RKO (cell line): ENCODE results near the gene PYCR2.

Experiments used
- DNase-seq: peaks from one replicate; pipeline ENCODE4 v3.0.0-alpha.2; 2016; ENCODE audit warnings: low spot score

The PYCR2 gene

DNA sequence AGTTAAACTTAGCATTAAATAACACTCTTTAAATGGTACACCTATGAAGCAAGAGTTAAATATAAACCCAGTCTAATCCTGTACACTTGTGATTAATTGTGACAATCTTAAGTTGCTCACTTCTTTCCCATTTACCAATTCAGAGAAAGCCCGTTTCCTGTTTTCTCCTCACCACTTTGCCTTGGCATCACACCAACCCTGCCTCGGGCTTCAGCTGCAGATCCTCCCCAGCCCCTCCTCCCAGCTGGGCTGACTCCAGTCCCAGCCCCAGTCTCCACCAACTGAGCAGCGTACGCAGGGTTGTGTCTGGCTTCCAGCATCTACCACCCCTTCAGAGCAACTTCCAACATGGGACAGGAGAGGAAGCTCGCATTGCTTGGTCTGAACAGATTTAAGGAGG lies 4.1 kb downstream of the PYCR2 start:
- no peak for DNase-seq

DNA sequence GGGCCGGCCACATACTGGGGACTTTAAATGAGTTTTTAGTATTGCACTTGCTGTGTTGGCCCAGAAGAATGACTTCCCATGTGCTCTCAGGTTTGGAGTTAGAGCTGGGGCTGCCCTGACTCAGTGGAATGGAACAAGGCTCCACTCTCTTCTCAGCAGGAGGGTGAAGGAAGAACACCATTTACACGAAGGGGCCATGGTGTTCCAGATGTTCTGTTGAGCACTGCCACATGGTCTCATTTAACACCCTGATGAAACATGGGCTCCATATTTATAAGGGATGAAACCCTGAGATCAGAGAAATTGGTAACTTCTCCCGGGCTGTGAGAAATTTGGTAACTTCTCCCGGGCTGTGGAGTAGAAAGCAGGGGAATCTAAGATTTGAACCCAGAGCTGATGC lies 5.8 kb downstream of the PYCR2 start:
- DNase-seq = no peak

DNA sequence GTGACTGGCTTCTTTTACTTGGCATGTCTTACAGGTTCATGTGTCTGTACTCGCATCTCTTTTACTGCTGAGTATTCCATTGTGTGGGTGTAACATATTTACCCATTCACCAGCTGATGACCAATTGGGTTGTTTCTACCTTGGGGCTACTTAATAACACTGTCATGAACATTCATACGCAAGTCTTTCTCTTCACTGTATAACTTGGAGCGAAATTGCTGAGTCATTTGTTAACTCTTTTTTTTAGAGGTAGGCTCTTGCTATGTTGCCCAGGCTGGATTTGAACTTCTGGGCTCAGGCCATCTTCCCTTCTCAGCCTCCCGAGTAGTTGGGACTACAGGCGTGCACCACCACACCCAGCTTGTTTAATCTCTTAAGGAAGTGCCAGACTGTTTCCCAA lies 6.5 kb downstream of the PYCR2 start:
- no peak for DNase-seq

DNA sequence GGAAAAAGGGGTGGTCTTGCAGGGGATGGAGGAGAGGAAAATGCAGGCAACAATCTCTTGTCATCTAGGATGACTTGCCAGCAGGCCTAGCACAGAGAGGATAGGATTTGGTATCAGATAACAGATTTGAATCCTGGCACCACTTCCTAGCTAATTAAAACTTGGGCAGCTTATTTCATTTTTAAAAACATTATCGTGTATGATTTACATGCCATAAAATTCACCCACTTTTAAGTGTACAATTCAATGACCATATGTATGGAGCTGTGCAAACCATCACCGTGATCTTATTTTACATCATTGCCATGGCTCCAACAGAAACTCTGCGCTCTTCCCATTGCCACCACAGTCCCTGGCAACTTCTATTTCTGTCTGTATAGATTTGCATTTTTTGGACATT lies 6.9 kb downstream of the PYCR2 start:
- DNase-seq = no peak

DNA sequence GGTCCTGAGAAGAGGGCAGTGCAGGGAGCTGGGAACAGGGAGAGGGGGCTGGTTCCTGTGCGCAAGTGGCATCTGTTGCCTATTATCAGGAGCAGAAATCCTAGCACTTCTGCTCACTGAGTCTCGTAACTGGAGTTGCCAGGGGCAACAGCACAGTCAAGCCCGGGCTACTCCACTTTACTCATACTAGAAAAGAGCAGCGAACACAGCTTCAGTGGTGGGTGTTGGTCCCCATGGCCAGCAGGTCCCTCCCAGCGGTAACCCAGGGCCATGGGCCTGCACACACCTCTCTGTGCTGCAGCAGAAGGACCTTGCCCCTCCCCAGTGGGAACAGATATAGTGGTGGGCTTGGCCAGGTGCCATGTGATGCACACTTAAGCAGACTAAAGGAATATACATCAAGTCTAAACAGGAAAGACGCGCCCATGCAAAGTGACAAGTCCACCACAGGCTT lies 8.5 kb downstream of the PYCR2 start:
- no peak for DNase-seq

DNA sequence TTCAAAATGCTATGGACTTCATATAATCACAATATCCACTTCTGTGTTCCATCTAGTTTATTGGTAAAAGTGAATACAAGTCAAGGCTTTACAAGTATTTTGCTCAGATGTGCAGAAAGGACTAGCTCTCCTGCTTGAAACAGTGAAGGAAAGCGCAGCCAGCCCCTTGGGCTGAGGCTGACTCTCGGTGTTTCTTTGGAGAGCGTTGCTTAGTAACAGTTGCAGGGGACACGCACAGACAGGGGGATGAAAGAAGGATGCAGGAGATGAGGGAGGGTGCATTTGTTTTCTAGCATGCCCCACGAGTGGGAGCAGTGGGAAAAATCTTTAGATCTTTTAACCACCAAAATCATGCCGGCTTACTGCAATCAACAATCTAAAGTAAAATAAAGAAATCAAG lies 9.1 kb downstream of the PYCR2 start:
- no peak for DNase-seq

DNA sequence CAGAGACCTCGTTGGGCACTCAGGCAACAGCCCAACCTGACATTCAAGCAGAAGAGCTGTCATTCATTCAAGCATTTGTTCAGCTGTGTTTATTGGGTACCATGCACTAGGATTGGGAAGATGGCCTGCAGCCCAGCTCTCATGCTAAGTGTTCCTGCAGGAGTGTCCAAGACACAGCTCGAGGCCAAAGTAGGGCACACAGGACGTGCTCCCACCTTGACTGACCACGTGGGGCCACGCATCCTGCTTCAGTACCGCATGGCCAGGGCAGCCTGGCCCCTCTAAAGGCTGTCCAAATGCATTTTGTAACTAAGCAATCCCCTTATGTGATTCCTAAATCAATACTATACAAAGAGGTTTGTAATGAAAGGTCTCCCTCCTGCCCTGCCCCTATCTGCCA lies 9.7 kb downstream of the PYCR2 start:
- no peak for DNase-seq

DNA sequence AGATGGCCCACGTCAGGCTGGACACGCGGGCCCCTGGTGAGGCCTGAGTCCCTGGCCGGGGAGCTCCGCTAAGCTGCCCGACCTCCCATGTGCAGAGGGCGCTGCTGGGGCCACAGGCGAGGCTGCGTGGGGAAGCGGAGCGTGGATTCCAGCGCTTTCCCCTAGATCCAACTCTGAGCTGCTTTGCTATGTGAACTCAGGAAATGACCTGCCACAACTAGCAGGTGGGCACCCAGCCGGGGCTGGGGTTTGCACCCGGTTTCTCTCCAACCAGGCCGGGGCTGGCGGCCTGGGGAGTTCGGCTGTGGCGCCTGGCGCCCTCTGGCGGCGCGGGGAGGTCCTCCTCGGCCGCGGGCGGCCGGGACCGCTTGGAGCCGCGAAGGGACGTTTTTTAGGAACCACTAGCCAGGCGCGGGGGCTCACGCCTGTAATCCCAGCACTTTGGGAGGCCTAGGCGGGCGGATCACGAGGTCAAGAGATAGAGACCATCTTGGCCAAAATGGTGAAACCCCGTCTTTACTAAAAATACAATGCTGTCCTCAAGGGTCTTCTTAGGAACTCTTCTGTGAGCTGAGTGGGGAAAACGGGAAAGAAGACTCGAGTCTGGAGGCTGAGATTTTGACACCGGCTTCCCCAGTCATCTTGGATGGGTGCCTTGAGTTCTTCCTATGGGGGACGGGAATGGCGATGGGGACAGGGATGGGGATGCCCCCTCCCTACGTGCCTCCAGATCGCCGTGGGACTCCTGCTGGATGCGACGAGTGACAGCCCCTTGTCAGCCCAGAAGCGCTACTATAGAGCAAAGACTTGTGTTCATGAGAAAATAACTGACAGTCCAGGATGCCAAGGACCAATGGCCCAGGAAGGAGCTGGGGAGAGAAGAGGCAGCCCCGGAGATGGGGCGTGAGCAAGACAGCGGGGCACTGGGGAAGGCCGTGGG lies 12.6 kb downstream of the PYCR2 start:
- DNase-seq = no peak

DNA sequence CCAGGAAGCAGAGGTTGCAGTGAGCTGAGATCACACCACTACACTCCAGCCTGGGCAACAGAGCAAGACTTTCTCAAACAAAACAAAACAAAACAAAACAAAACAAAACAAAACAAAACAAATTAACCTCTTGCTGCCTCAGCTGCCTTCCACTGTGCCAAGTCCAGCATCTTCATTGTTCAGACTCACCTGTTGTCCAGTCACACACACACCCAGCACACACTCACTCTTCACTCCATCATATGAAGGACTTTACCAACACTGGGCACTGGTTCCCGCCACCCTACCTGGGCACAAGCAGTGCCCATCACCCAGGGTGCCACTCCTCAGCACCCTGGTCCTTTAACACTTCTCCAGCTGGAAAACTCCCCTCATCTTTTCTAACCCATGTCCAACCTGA lies 14.6 kb downstream of the PYCR2 start:
- DNase-seq = no peak

DNA sequence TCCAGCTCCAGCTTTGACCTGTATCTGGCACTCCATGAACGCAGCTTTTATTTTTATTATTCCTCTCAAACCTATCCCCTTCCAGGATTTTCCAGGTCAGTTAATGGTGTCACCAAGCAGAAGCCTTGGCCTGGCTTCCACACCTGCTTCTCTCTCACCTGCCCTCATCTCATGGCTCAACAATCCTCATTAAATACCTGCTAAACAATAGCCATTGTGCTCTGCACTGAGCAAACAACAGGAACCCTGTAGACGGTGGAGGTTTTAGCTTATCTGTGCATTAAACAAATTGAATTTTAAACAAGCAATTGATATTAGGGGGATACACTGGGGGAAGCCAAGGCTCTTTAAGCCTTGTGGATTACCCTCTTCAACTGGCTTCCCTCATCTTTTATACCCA lies 15.3 kb downstream of the PYCR2 start:
- no peak for DNase-seq

DNA sequence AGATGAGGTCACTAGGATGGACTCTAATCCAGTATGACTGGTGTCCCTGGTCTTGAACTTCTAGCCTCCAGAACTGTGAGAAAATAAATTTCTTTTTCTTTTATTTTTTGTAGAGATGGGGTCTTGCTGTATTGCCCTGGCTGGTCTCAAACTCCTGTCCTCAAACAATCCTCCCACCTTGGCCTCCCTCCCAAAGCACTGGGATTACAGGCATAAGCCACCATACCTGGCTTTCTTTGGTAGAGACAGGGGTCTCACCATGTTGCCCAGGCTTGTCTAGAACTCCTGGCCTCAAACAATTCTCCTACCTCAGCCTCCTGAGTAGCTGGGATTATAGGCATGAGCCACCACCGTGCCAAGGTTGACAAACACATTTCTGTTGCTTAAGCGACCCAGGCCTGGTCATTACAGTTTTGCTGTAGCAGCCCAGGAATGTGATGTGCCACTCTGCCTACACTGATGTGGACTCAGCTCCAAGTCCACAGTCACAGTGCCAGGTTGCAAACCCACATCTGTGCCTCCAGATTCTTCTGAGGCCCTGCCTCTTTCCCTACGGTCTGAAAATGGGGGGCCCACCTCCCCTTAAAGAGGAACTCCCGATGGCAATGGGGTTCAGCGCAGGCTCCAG lies 15.9 kb downstream of the PYCR2 start:
- no peak for DNase-seq

DNA sequence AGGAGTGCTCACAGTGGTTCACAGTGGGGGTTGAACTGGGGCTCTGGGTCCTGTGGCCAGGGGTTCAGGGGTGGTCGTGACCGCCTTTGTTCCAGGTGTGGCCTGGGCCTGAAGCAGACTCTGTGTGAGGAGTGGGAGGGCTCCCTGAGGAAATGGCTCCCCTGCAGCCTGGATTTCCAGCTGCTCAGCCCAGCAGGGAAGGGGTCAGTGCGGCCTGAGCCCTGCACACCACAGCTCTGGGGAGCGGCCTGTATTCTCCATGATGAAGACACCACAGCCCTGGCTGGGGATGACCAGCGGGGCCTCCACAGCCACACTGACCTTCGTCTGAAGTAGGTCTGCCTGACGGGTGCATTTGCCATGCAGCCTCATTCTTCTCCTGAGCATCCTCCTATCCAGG lies 16.7 kb downstream of the PYCR2 start:
- DNase-seq = no peak

DNA sequence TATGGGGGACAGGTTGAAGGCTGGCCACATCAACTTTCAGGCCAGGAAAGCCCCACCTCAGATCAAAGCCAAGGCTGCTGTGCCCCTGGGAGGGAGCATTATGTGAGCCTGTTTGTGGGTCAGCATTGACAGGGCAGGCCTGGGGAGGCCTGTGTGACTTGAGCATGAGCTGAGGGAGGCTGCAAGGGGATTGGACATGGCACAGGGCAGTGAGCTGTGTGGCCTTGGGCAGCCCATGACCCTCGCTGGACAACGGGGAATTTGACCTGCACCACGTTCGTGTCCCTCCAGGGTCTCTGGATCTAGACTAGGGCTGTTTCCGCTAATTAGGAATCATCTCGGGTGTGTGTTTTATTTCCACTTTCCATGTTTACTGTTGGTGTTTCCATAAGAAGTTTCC lies 17.6 kb downstream of the PYCR2 start:
- no peak for DNase-seq

DNA sequence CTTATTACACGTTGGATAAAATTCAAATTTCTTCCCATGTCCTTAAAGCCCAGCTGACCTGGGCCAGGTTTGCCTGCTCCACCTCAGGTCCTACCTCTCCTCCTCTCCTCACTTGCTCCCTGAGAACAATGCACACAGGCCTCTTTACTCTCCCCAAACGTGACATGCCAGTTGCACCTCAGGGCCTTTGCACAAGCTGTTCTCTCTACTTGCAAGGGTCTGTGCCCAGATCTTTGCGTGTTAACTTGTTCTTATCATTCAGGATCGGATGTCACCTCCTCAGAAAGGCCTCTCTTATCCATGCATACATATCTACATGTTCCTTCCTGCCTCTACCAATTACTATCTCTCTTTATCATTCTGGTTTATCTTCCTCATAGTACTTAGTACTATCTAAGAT lies 20.4 kb downstream of the PYCR2 start:
- no peak for DNase-seq

DNA sequence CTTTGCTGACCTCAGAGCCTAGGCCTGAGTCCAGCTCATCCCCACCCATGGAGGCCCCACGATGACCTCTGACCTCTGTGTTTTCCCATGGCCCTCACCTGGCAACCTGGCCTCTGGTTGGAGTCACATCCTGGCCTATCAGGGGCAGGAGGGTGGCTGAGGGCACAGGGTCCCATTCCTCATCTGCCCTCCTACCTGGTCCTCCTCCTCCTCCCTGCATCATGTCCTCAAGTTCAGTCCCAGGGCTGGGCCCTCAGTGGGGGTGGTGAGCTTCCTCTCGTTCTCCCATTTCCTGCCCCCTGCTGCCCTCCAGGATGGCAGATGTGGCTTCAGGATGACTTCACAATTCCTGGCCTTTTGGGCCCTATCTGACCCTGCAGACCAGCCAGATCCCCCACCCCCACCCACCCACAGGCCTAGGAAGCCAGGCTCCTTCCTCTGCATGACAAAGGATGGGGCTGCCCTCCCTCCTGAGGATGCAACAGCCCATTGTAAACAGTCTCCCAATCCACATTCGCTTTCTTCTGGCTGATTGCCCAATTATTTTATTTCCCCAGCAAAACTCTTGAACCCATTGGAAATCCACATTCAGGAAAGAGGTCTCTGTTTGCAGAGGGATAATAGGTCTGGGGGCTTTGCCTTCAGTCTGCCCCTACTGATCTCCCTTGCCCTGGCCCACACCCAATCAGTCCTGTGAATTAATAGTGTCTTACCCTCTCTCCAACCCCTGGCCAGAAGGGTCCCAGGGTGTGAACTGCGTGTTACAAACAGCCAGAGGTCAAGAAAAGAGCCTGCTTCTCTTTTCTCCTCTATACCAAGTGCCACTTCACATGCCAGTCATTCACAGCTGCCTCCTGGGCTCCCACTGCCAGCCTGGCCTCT lies 24.8 kb downstream of the PYCR2 start:
- DNase-seq = no peak

DNA sequence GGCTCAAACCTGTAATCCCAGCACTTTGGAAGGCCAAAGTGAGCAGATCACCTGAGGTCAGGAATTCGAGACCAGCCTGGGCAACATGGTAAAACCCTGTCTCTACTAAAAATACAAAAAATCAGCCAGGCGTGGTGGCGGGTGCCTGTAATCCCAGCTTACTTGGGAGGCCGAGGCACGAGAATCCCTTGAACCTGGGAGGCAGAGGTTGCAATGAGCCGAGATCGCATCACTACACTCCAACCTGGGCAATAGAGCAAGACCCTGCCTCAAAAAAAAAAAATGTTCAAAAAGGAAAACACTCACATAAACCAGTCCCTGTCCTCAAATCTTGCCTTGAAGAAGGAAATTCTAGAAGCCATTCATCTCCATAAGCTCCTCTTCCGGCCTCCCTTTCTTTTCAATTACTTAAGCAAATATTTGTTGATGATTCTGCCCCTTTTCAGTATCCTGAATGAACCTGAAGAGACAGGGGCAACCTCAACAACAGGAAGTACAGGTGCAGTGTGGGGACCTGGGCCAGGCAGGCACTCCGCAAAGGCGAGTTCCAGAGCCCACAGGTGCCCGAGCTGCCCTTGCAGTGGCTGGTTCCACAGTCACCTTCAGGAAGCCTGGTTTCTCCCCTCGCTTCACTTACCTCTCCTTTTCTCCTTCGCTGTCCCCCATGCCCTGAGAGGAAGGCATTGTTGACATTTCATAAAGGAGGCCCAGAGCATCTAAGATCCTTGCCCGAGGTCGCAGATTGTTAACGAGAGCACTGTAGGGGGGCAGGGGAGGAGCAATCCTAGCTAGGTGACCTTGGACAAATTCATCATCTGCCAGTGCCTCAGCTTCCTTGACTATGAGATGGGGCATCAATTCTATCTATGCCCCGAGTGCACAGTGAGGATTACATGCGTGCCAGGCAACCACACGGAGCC lies 26.2 kb downstream of the PYCR2 start:
- DNase-seq = no peak

DNA sequence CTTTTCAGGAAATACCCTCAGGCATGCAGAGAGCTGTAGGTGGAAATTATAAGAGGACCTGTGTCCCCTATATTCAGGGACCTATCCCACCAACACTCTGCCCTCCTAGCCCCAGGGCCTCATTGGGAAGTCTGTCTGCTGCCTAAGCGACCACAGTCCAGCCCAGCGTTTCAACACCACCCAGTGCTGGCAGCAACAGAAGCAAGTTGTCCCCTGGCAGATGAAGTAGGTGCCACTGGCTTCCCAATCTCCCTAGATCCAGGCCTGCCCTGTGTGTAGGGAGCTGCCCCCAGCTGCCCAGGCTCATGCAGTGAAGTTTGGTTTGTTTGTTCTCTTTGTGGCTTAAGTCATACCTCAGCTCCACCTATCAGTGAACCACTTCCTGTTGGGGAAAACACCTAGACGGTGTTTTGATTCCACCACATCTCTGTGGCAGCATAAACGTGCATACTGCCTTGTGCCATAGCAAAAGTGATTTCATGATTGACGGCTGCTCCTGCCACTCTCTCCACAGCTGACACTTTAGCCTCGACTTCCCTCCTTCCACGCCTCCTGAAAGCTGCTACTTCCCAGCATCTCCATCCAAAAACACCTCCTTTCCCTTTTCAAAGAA lies 27.0 kb downstream of the PYCR2 start:
- DNase-seq = no peak

DNA sequence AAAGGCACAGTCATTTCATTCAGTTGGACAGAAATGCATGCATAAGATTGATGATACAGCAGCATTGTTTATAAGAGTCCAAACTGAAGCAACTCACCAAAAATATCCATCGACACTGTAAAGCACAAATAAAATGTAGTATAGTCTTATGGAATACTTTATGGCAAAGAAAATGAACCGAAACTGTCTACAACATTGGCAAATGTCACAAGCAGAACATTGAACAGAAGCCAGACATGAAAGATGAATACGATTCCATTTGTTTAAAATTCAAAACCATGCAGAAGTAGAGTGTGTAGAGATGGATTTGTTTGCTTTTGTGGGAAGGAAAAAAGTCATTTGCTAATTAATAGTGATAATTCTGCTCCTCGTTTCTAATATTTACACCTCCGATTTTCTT lies 27.6 kb downstream of the PYCR2 start:
- no peak for DNase-seq

DNA sequence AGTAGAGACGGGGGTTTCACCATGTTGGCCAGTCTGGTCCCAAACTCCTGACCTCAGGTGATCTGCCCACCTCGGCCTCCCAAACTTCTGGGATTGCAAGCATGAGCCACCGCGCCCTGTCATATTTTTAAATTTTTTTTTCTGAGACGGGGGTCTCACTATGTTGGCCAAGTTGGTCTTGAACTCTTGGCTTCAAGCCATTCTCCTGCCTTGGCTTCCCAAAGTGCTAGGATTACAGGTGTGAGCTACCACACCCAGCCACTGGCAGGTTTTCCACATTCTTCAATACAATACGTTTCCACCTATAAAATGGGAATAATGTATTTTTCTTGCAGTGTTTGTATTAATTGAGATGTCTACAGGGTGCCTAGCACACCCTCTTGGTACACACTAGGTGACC lies 31.7 kb downstream of the PYCR2 start:
- DNase-seq = no peak

DNA sequence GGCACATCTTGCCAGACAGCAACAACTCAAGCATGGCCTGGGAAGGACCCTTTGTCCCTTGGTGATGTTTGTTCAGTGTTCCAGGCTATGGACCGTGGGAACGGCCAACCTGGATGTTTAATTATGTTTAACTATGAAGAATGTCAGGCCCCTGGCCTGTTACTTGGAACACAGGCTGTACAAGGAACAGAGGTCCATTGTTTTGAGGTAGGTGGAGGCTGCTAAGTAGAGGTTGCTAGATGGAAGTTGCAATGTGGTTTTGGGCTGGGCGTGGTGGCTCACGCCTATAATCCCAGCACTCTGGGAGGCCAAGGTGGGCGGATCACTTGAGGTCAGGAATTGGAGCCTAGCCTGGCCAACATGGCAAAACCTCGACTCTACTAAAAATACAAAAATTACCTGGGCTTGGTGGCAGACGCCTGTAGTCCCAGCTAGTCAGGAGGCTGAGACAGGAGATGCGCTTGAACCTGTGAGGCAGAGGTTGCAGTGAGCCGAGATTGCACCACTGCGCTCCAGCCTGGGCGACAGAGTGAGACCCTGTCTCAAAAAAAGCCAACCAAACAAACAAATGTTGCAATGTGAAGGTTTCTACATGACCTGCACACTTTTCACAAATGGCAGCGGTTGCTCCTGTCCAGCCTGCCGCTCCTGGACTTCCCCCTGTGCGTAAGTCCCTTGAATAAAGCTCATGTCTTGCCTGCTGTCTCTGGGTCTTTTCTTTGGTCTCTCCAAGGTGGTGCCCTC lies 32.6 kb downstream of the PYCR2 start:
- DNase-seq = no peak
